ENCODE results near the gene CANX. TPM values are rescaled to one million over a fixed set of nuclear protein-coding genes. Genes with fewer than 3 reads are reported as not detected.
A peak's percentile ranks its signal among the peaks of the same experiment; 100 is the strongest.

The CANX gene
- total and polyA plus RNA-seq, 2 of the 13 experiments (the other 11 are each of a cell fraction or from before 2014, with no cell fraction given): 477 to 680 TPM

GRCh38 chr5:179697993-179698934, 503 bp upstream of the CANX start (continued):
- no peak; the same call in 1 of the 2 replicates for TF ChIP-seq BRF2 (CRISPR knock-in tag; IDR thresholded peaks at IDR 0.05)
- no peak for TF ChIP-seq ZNF790 (CRISPR knock-in tag; IDR thresholded peaks at IDR 0.05; ENCODE audit: borderline replicate concordance)
- no peak for TF ChIP-seq FOSL2 (CRISPR knock-in tag; IDR thresholded peaks at IDR 0.05)
- TF ChIP-seq ZNF646 (CRISPR knock-in tag; IDR thresholded peaks at IDR 0.05): no peak
- peak; percentile 14; the same call in 1 of the 2 replicates for TF ChIP-seq PITX1 (CRISPR knock-in tag; IDR thresholded peaks at IDR 0.05)
- TF ChIP-seq CHD2 (IDR thresholded peaks at IDR 0.05; ENCODE audit: low read depth, low read length): peak; percentile 73
- TF ChIP-seq, protein P1, sequence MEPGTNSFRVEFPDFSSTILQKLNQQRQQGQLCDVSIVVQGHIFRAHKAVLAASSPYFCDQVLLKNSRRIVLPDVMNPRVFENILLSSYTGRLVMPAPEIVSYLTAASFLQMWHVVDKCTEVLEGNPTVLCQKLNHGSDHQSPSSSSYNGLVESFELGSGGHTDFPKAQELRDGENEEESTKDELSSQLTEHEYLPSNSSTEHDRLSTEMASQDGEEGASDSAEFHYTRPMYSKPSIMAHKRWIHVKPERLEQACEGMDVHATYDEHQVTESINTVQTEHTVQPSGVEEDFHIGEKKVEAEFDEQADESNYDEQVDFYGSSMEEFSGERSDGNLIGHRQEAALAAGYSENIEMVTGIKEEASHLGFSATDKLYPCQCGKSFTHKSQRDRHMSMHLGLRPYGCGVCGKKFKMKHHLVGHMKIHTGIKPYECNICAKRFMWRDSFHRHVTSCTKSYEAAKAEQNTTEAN (CRISPR knock-in tag; conservative IDR thresholded peaks at IDR 0.05): 0 out of 2 replicates have a peak, but pooled peaks have one; percentile 30
- no peak; the same call in 1 of the 2 replicates for TF ChIP-seq ERF (CRISPR knock-in tag; IDR thresholded peaks at IDR 0.05)
- peak; percentile 80 for TF ChIP-seq ZNF335 (CRISPR knock-in tag; IDR thresholded peaks at IDR 0.05)
- TF ChIP-seq ZNF382 (CRISPR knock-in tag; IDR thresholded peaks at IDR 0.05; ENCODE audit: borderline replicate concordance): no peak
- TF ChIP-seq RBM22 (optimal IDR thresholded peaks at IDR 0.05; ENCODE audit: low read length): no peak
- peak; percentile 36; the same call in 1 of the 2 replicates for TF ChIP-seq ISL2 (CRISPR knock-in tag; IDR thresholded peaks at IDR 0.05)
- TF ChIP-seq, protein P2, sequence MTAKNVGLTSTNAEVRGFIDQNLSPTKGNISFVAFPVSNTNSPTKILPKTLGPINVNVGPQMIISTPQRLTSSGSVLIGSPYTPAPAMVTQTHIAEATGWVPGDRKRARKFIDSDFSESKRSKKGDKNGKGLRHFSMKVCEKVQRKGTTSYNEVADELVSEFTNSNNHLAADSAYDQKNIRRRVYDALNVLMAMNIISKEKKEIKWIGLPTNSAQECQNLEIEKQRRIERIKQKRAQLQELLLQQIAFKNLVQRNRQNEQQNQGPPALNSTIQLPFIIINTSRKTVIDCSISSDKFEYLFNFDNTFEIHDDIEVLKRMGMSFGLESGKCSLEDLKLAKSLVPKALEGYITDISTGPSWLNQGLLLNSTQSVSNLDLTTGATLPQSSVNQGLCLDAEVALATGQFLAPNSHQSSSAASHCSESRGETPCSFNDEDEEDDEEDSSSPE (CRISPR knock-in tag; IDR thresholded peaks at IDR 0.05): peak; percentile 81
- TF ChIP-seq GATAD2A (CRISPR knock-in tag; IDR thresholded peaks at IDR 0.05): peak; percentile 9; the same call in 1 of the 2 replicates
- peak; percentile 47; the same call in 1 of the 2 replicates for TF ChIP-seq THYN1 (CRISPR knock-in tag; IDR thresholded peaks at IDR 0.05; ENCODE audit: borderline replicate concordance, low read depth)
- TF ChIP-seq ZNF24 (IDR thresholded peaks at IDR 0.05): no peak
- TF ChIP-seq, protein P3, sequence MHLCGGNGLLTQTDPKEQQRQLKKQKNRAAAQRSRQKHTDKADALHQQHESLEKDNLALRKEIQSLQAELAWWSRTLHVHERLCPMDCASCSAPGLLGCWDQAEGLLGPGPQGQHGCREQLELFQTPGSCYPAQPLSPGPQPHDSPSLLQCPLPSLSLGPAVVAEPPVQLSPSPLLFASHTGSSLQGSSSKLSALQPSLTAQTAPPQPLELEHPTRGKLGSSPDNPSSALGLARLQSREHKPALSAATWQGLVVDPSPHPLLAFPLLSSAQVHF (CRISPR knock-in tag; IDR thresholded peaks at IDR 0.05): peak; percentile 65

All from HepG2 (cell line).